AG10803 (cell line): ENCODE results near the gene PKP4.

ENCODE experiments used
- DNase-seq: peaks from one replicate; pipeline ENCODE4 v3.0.0; 2010; ENCODE audit warnings: low read depth
- H3K4me3 ChIP-seq: 2 replicates; pipeline ENCODE4 v1.5.1; 2011; ENCODE audit warnings: mild to moderate bottlenecking, low read length, control low read depth
- TF ChIP-seq, protein P1 (sequence below): conservative IDR thresholded peaks from 2 replicates; pipeline ENCODE4 v1.5.1; 2011; ENCODE audit warnings: mild to moderate bottlenecking, low read length, control low read depth, inconsistent platforms

The PKP4 gene

DNA sequence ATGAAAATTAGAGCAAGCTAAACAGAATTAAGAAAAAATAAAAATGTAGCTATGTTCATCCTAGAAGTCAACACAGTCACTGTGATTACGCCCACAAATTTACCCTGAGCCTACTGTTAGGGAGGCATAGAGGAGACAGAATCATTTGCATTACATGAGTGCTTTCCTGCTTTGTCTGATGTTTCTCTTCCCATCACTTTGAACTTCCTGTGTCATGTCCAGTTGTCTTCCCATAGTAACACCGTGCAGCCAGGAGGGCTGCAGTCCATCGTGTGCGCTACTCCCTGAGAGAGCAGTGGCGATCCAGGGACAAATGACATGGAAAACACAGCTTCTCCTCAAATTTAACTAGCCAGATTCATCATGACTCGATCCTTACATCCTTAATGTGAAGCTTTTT, 188.5 kb downstream of the PKP4 start:
- no peak overlapping the region for H3K4me3 ChIP-seq
- DNase-seq: no peak
- TF ChIP-seq, protein P1, sequence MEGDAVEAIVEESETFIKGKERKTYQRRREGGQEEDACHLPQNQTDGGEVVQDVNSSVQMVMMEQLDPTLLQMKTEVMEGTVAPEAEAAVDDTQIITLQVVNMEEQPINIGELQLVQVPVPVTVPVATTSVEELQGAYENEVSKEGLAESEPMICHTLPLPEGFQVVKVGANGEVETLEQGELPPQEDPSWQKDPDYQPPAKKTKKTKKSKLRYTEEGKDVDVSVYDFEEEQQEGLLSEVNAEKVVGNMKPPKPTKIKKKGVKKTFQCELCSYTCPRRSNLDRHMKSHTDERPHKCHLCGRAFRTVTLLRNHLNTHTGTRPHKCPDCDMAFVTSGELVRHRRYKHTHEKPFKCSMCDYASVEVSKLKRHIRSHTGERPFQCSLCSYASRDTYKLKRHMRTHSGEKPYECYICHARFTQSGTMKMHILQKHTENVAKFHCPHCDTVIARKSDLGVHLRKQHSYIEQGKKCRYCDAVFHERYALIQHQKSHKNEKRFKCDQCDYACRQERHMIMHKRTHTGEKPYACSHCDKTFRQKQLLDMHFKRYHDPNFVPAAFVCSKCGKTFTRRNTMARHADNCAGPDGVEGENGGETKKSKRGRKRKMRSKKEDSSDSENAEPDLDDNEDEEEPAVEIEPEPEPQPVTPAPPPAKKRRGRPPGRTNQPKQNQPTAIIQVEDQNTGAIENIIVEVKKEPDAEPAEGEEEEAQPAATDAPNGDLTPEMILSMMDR: no peak

DNA sequence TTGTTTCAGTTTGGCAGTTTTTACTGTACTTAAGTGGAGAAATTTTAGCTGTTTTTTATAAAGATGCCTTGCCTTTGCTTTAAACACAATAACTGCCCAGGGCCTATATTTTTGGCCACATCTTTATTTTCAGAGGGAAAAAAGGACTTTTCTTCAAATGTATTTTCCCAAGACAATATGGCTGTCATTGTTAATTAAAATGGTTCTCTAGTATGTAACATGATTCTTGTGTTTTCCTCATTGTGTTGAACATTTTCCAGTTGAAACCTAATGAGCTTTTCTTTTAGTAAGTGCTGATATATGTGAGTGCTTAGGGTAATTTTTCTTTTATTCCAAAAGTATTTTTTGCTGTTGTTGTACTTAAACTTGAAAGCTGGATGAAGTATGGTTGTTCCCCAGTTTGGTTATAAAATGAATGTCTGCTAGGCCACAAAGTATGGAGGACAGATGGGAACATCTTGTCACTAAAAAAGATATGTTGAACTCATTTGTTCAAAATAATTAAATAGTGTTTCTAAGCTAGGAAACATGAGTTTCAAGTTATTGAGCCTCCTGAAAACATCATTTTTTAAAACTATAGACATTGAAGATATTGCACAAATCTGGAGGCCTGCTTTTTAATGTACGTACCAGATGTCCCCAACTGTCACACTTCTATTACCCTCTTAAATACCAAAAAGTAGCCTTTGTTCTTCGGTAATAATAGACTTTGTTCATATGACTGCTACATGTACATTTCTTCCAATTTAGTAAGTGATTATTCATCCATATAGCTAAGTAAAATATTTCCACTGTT, 190.9 kb downstream of the PKP4 start:
- no peak overlapping the region for H3K4me3 ChIP-seq
- TF ChIP-seq, protein P1: no peak
- no peak for DNase-seq

DNA sequence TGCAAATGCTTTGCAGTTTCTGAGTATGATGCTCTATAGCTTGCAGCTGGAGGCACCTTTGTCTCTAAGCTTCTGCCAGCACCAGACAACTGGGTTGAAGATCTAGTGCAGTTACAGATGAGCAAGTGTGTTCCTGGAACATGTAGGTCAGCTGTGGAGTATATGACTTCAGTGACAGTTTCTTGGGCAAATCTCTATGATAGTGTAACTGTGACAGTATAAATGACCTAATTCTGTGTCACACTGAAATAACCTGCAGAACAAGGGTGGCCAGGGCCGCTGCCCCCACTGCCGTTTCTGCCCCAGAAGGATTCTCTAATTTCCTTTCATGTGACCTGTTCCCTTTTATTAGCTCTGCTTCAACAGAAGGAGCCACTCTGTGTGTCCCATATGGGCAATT, 193.1 kb downstream of the PKP4 start:
- TF ChIP-seq, protein P1: no peak
- DNase-seq: no peak
- no peak overlapping the region for H3K4me3 ChIP-seq

DNA sequence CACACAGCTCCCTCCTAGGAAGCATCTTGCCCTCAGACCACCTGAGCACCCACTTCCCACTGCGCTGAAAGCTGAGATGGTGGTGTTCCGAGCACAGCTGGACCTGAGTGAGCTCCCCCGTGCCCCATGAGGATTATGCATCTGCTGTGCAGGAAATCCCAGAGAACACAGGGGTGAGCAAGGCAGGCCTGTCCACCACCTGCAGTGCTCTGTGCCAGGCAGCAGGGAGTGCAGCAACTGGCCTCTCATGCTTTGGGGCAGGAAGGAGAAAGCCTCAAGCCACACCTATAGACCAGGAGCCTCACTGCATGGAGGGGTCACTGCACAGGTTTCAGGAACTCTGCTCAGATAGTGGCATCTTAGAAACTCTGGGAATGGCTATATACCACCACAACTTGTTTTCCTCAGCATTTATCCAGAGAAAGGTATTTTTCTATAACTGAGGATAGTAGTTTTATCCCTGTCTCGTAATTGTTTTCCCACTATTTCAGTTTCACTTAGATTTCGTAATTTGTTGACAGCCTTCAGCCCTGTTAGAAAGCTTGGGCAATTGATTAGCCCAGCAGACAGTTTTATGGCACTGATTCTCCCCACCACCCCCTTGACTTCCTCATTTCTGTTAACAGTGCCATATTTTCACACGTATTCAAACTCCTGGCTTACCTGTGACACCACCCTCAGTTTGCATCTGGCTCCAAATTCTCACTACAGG, 194.1 kb downstream of the PKP4 start:
- no peak for DNase-seq
- TF ChIP-seq, protein P1: no peak
- H3K4me3 ChIP-seq: no peak overlapping the region

DNA sequence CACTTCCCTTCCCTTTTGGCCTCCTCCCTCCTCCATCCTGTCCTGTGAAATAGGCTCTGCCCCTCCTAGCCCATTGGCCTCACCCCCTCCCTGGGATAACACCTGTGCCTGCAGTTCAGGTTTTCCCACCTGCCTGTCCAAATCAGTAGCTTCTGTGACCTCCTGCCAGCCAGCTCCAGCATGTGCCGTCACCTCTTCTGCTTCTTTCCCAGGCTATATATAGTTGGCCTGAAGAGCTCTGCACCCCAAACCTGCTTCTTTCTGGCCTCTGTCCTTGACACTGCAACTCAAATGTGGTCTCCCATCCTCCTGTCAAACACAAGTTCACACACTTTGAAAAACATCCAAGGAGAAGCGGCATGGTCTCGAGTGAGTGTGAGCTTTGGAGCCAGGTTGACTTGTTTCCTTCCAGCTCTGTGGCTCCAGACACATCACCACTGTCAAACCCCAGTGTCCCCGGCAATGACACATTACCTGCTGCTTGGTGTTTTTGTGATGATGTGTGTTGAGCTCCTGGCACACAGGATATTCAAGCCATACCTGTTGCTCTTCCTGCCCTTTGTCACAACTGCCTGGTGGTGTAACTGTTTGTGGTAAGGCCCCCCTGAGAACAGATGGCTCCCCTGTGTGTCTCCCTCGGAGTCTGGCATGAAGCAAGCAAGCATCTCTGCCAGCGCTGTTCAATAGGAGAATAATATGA, 194.8 kb downstream of the PKP4 start:
- no peak for DNase-seq
- H3K4me3 ChIP-seq: no peak overlapping the region
- TF ChIP-seq, protein P1: no peak

DNA sequence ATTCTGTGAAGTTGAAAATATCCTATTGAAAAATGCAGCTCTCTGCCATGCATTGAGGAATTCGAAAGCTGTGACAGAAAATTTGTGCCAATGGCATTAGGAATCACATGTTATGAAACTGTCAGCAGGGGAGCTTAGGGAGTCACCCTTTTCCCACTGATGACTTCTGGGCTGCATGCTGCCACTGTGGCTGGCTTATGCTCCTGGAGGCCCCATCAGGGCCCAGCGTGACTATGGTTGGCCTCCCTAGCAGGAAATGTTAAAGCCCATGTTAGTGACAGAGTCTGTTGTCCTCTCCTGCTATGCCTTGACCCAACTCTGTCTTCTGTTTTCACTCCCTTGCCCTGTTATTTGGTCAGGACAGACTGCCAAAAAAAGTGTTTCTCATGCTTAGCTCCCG, 198.9 kb downstream of the PKP4 start:
- no peak for DNase-seq
- TF ChIP-seq, protein P1: no peak
- H3K4me3 ChIP-seq: no peak overlapping the region
